OCI-LY1 (cell line): ENCODE measurements around the gene MARCHF10.

ENCODE experiments used
- EZH2 ChIP-seq: fragments of 200-600 bp; sonication (generic), shearing (Covaris generic); IDR thresholded peaks from 2 replicates; pipeline ENCODE4 v1.8.0; 2017; ENCODE audit warnings: borderline replicate concordance, mixed run types, mild to moderate bottlenecking, antibody characterized with exemption, low read length, moderate library complexity, mixed read lengths
- TF ChIP-seq, protein P1 (sequence below): fragments of 200-600 bp; sonication (generic), shearing (Covaris generic); IDR thresholded peaks from 2 replicates; pipeline ENCODE4 v1.5.1; 2017; ENCODE audit warnings: mild to moderate bottlenecking, antibody characterized with exemption, low read length, moderate library complexity, mixed read lengths

- TF ChIP-seq, protein P1, sequence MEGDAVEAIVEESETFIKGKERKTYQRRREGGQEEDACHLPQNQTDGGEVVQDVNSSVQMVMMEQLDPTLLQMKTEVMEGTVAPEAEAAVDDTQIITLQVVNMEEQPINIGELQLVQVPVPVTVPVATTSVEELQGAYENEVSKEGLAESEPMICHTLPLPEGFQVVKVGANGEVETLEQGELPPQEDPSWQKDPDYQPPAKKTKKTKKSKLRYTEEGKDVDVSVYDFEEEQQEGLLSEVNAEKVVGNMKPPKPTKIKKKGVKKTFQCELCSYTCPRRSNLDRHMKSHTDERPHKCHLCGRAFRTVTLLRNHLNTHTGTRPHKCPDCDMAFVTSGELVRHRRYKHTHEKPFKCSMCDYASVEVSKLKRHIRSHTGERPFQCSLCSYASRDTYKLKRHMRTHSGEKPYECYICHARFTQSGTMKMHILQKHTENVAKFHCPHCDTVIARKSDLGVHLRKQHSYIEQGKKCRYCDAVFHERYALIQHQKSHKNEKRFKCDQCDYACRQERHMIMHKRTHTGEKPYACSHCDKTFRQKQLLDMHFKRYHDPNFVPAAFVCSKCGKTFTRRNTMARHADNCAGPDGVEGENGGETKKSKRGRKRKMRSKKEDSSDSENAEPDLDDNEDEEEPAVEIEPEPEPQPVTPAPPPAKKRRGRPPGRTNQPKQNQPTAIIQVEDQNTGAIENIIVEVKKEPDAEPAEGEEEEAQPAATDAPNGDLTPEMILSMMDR, result no peak
- TF ChIP-seq EZH2, result no peak
These were observed 104.8 kb downstream of the MARCHF10 start for GRCh38 chr17:62703261-62703775.
